ENCODE measurements around the gene PRELP.

The PRELP gene

DNA sequence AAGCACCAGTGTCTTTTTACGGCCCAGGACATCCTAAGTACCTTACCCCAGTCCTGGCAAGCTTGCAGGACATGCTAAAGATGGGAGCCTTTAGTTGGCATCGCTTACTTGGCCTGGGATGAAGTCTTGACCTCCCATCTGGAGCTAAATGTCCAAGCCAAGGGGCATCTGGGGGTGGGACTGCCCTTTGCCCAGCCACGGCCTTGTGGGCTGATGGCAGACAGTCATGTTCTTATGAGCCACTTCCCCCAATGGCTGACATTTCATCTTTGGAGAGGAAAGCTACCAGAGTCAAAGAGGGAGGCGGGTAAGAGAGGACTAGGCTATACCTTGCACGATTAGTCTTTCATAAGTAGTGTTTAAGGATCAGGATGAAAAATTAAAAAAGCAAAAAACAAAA lies 50.5 kb downstream of the PRELP start:
- TF ChIP-seq GATA2 (IDR thresholded peaks at IDR 0.05; ENCODE audit: low read depth, low read length): no peak
- TF ChIP-seq GATA3 (IDR thresholded peaks at IDR 0.05; ENCODE audit: low read depth, low read length): no peak

DNA sequence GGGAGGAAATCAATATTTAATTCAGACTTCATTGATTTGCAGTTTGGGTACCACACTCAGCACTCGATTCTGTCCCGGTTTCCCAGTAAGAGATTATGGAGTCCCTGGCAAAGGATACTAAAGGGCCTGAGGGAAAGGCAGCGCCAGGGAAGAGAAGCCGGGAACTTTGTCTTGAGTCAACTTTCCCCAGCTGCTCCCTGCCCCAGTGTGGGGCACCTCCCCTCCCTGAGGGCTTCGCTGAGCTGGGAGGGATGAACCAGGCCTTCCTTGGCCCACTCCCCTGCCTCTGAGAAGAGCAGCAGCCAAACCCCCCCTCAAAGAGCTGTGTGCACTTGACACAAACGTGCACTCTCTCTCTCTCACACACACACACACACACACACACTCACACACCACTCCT lies 51.0 kb downstream of the PRELP start:
- no peak for TF ChIP-seq GATA2 (IDR thresholded peaks at IDR 0.05; ENCODE audit: low read depth, low read length)
- TF ChIP-seq GATA3 (IDR thresholded peaks at IDR 0.05; ENCODE audit: low read depth, low read length): no peak

DNA sequence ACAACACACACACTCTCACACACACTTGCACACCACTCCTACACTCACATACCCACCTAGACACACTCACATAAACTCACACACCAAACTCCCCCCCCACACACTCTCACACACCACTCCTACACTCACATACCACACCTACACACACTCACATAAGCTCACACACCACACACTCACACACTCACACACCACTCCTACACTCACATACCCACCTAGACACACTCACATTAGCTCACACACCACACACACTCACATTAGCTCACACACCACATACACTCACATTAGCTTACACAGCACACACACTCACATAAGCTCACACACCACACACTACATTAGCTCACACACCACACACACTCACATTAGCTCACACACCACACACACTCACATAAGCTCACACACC lies 51.4 kb downstream of the PRELP start:
- TF ChIP-seq GATA2 (IDR thresholded peaks at IDR 0.05; ENCODE audit: low read depth, low read length) (no peak), GATA3 (IDR thresholded peaks at IDR 0.05; ENCODE audit: low read depth, low read length) (no peak)

DNA sequence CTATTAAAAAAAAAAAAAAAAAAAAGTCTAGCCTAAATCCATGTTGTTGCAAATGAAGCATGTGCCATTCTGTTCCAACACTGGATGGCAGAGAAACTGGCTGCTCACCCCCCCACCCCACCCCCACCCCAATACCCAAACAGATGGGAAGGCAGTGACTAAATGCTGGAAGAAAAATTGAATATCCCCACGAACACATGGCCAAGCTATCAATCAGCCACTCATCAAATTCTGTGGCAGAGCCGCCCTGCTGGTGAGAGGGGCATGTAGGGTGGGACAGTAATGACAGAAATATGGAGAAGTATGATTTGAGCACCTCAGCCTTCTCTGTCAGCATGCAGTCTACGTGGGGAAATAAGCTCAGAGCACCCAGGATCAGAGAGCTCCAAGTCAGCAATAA lies 52.5 kb downstream of the PRELP start:
- TF ChIP-seq GATA2 (IDR thresholded peaks at IDR 0.05; ENCODE audit: low read depth, low read length) (no peak), GATA3 (IDR thresholded peaks at IDR 0.05; ENCODE audit: low read depth, low read length) (no peak)

DNA sequence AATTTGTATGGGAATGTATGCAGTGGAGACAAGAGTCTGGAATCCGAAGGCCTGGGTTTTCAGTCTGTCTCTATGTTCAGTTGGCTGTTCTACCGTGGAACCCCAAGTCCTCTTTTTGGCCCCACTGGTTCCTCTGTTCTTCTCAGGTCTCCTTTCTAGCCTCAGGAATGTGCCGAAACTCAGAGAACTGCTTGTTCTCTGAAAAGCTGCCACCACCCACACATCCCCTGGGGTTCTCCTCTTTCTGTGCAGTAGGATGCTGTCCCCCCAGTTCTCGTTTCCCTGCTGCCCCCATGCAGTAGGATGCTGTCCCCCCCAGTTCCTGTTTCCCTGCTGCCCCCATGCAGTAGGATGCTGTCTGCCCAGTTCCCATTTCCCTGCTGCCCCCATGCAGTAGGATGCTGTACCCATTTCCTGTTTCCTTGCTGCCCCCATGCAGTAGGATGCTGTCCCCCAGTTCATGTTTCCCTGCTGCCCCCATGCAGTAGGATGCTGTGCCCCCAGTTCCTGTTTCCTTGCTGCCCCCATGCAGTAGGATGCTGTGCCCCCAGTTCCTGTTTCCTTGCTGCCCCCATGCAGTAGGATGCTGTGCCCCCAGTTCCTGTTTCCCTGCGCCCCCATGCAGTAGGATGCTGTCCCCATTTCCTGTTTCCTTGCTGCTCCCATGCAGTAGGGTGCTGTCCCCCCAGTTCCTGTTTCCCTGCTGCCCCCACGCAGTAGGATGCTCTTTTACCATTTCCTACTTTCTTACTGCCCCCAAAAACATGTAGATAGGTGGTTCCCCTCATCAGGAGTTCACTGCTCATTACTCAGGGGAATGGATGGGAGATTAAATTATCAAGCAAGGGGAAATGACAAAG lies 53.6 kb downstream of the PRELP start:
- TF ChIP-seq GATA3 (IDR thresholded peaks at IDR 0.05; ENCODE audit: low read depth, low read length) (no peak), GATA2 (IDR thresholded peaks at IDR 0.05; ENCODE audit: low read depth, low read length) (no peak)

DNA sequence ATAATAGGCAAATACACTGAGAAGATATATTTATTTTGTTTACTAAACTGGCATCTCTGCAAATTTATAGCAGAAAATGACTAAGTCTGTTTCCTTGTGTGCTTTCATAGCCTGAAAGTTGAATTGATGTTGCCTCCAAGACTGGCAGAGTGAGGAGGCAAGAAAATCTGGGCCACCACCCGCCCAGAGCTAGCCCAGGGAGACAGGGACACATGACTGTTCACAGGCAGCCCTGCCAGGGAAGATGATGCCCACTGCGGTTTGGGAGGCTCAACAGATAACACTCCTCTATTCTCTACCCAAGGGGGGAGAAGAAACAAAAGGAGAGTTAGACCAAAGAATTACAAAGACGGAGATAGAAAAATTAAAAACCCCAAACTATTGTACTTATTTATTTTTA lies 55.5 kb downstream of the PRELP start:
- TF ChIP-seq GATA3 (IDR thresholded peaks at IDR 0.05; ENCODE audit: low read depth, low read length) (no peak), GATA2 (IDR thresholded peaks at IDR 0.05; ENCODE audit: low read depth, low read length) (no peak)

DNA sequence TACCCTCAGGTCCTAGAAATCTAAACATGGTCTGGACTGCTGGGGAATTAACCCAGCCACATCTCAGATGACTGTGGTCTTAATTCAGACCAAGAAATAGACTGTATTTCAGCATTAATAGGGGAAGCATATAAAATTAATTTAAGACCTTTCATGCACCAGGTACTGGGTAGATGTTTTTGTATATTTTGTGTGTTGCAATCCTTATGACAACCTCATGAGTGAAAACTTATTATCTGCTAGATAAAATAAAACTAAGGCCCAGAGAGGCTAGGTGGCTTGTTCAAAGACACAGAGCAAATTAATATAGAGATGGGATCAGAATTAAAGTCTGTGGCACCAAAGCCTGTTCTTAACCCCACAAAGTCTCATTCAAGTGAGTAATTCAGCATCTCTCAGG lies 58.4 kb downstream of the PRELP start:
- TF ChIP-seq GATA2 (IDR thresholded peaks at IDR 0.05; ENCODE audit: low read depth, low read length): no peak
- no peak for TF ChIP-seq GATA3 (IDR thresholded peaks at IDR 0.05; ENCODE audit: low read depth, low read length)

DNA sequence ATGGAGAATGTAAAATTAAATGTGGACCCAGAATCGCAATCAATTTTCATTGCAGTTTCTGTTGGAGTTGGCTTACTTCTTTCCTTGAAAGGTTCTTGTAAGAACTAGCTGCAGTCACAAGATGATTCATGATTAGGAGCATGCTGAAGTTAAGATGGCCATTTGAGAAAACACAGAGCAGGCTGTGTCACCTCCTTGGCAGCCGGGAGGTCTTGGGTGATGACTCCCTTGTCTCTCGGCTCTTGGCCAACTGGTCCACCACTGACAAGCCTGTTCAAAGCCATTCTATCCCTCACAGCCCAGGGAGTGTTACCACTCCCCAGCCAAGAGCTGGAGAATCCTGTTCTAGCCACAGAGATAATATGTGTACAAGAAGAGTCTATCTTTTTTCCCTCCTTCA lies 58.9 kb downstream of the PRELP start:
- no peak for TF ChIP-seq GATA3 (IDR thresholded peaks at IDR 0.05; ENCODE audit: low read depth, low read length)
- TF ChIP-seq GATA2 (IDR thresholded peaks at IDR 0.05; ENCODE audit: low read depth, low read length): no peak

DNA sequence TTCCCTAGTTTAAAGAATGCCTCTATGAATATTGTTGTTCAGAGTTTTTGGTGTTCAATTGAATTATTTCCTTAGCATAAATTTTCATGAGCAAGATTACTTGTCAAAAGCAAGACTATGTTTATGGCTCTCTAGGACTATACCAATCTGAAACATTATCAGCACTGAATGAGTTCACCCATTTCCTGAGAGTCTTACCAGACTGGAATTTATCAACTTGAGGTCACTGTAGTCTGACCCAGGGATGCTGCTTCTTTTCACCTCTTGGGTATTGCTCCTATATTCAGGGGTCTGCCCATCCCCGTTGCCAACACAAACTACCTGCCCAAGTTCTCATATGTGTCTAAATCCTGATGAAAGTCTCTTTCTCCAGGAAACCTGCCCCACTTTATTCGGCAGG lies 61.0 kb downstream of the PRELP start:
- TF ChIP-seq GATA2 (IDR thresholded peaks at IDR 0.05; ENCODE audit: low read depth, low read length): no peak
- TF ChIP-seq GATA3 (IDR thresholded peaks at IDR 0.05; ENCODE audit: low read depth, low read length): no peak

DNA sequence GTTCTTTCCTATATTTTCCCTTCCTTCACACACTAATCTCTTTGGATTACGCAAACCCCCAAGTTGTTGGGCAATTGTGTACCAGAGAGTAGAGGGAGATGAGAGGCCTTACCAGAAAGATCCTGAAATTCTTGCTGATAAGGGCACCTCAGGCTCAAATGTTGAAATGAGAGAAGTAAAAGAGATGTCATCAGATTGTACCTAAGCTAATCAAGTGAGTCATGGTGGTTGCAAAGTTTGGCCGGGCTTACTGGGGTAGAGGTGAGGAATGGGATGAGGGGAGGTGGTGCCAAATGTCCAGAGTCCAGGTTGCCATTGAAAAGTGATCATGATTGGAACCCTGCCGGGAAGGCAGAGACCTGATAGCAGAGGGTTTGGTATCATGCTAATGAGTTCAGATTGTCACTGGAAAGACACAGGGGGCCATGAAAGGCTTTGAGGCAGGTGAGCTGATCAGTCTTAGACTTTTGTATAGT lies 61.4 kb downstream of the PRELP start:
- TF ChIP-seq GATA2 (IDR thresholded peaks at IDR 0.05; ENCODE audit: low read depth, low read length): no peak
- no peak for TF ChIP-seq GATA3 (IDR thresholded peaks at IDR 0.05; ENCODE audit: low read depth, low read length)

DNA sequence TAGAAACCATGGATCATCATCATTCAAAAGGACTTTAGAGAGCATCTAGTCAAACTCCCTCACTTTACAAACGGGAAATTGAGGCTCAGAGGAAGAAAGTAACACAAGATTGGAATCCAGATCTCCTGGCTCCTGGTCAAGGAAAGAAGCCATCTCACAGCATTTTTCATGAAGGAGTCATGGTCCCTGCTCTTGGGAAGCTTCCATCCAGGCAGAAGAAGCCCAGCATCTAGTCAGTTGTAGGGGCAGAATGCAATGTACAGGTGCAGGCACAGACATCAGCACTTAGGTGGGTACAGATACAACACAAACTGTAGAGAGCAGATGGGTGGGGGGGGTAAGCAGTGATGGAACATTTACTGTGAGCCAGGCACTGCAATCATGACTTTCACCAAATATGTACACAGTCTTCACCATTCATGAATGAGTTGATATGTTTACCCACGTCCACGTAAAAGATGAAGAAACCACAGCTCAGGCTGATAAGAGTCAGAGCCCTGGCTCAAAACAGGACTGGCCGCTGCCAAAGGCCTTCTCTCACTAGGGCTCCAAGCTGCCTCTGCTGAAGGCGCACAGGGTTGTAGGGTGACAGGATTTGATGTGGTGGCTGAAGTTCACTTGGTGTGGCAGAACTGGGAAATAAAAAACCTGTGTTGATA lies 62.3 kb downstream of the PRELP start:
- no peak for TF ChIP-seq GATA2 (IDR thresholded peaks at IDR 0.05; ENCODE audit: low read depth, low read length)
- no peak for TF ChIP-seq GATA3 (IDR thresholded peaks at IDR 0.05; ENCODE audit: low read depth, low read length)

DNA sequence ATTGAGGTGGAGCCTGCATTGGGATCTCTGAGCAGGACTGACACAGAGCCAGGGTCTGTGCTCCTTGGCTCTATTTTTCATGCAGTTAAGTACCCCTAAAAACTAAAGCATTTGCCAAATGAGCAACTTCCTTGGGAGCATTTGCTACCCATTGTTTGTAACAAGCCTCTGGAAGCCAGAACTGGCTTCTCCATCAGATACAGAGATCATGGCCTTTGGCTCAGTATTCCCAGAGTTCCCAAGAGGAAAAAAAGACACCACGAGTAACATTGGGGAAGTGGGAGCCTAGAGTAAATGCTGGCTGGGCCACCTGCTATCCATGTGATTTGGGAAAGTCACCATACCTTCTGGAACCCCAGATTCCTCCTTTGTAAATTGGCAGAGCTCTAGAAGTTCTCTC lies 63.1 kb downstream of the PRELP start:
- no peak for TF ChIP-seq GATA3 (IDR thresholded peaks at IDR 0.05; ENCODE audit: low read depth, low read length)
- no peak for TF ChIP-seq GATA2 (IDR thresholded peaks at IDR 0.05; ENCODE audit: low read depth, low read length)

DNA sequence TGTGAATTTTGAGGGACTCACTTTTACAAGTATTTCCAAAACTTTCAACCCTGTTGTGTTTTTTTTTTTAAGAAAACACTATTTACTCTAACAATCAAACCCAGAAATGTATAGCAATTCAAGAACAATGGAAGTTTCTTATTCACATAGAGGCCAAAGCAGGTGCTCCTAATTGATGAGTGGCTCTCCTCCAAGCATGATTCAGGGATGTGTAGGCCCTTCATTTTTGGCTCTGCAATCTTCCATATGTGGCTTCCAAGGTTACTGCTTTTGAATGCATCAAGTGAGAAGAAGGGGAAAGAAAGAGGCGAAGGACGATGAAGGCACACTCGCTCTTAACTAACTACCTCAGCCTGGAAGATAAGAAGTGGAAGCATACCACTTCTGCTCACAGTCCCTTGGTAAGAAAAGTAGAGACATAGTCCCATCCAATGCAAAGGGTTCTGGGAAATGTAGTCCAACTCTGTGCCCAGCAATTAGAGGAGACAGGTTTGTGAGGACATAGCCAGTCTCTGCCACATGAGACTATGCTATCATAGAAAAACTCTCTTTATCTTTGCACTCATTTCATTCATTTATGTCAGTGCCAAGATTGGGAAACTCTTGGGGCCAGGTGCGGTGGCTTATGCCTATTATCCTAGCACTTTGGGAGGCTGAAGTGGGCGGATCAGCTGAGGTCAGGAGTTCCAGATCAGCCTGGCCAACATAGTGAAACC lies 64.4 kb downstream of the PRELP start:
- no peak for TF ChIP-seq GATA2 (IDR thresholded peaks at IDR 0.05; ENCODE audit: low read depth, low read length)
- no peak for TF ChIP-seq GATA3 (IDR thresholded peaks at IDR 0.05; ENCODE audit: low read depth, low read length)

Data from SH-SY5Y (cell line).